Measurements from ENCODE around the gene THBD. TPM values are rescaled to one million over a fixed set of nuclear protein-coding genes. Genes with fewer than 3 reads are reported as not detected.

Gene THBD
- total RNA-seq, 1 donor from 2014 or later = 13.8 TPM

- peaks cover 76% of the 10 kb centered on the region for H3K27me3 ChIP-seq (ENCODE audit: low read depth)
- intact Hi-C loops (cut with micrococcal nuclease) = no loop called here
- peak within 1 kb of the TSS; percentile 54 for H3K4me3 ChIP-seq
- no peaks in the 10 kb centered on the region for H3K36me3 ChIP-seq
- H3K9me3 ChIP-seq (replicated peaks) = no peaks in the 10 kb centered on the region
- TF ChIP-seq, protein P1, sequence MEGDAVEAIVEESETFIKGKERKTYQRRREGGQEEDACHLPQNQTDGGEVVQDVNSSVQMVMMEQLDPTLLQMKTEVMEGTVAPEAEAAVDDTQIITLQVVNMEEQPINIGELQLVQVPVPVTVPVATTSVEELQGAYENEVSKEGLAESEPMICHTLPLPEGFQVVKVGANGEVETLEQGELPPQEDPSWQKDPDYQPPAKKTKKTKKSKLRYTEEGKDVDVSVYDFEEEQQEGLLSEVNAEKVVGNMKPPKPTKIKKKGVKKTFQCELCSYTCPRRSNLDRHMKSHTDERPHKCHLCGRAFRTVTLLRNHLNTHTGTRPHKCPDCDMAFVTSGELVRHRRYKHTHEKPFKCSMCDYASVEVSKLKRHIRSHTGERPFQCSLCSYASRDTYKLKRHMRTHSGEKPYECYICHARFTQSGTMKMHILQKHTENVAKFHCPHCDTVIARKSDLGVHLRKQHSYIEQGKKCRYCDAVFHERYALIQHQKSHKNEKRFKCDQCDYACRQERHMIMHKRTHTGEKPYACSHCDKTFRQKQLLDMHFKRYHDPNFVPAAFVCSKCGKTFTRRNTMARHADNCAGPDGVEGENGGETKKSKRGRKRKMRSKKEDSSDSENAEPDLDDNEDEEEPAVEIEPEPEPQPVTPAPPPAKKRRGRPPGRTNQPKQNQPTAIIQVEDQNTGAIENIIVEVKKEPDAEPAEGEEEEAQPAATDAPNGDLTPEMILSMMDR (IDR thresholded peaks at IDR 0.05; ENCODE audit: borderline replicate concordance) = no peak
- H3K27ac ChIP-seq (replicated peaks) = no peak within 1 kb of the TSS
- peaks cover 27% of the 10 kb centered on the region for H3K4me1 ChIP-seq
- DNase-seq = no peak
Measured at GRCh38 chr20:23034721-23035671, 14.5 kb downstream of the THBD start, which contains the start of gene SSTR4. Gene SSTR4 (plus strand): TSS chr20:23035312. CDS start chr20:23035484, 172 bp downstream.

- intact Hi-C loops (cut with micrococcal nuclease) = no loop called here
- no peaks in the 10 kb centered on the region for H3K36me3 ChIP-seq
- peaks cover 27% of the 10 kb centered on the region for H3K4me1 ChIP-seq
- TF ChIP-seq, protein P1 (IDR thresholded peaks at IDR 0.05; ENCODE audit: borderline replicate concordance) = no peak
- no peak overlapping the region for H3K4me3 ChIP-seq
- peaks cover 76% of the 10 kb centered on the region for H3K27me3 ChIP-seq (ENCODE audit: low read depth)
- no peak for DNase-seq
- H3K27ac ChIP-seq (replicated peaks) = no peak overlapping the region
- H3K9me3 ChIP-seq (replicated peaks) = no peaks in the 10 kb centered on the region
Measured at GRCh38 chr20:23033918-23034317, 15.6 kb downstream of the THBD start.

DNA sequence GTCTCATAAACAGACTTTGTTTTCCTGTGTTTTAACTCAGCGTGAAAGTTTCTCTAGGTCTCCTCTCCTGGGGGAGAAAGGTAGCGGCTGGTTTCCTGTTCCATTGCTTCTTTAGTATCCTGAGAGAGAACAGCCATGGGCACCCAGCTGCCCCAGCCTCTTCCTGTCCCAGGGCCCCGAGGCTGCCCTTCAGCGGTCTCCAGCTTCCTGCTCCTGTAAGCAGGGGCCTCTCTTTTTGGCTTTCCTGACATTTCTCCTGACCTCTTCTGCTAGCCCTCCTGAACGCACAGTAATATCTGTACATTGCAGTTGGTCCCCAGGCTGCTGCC lies 16.8 kb downstream of the THBD start:
- no peaks in the 10 kb centered on the region for H3K9me3 ChIP-seq (replicated peaks)
- no peak for DNase-seq
- H3K4me3 ChIP-seq = no peak overlapping the region
- H3K27me3 ChIP-seq (ENCODE audit: low read depth) = peaks cover 76% of the 10 kb centered on the region
- H3K27ac ChIP-seq (replicated peaks) = no peak overlapping the region
- H3K36me3 ChIP-seq = no peaks in the 10 kb centered on the region
- intact Hi-C loops (cut with micrococcal nuclease) = no loop called here
- TF ChIP-seq, protein P1 (IDR thresholded peaks at IDR 0.05; ENCODE audit: borderline replicate concordance) = no peak
- H3K4me1 ChIP-seq = peaks cover 27% of the 10 kb centered on the region

DNA sequence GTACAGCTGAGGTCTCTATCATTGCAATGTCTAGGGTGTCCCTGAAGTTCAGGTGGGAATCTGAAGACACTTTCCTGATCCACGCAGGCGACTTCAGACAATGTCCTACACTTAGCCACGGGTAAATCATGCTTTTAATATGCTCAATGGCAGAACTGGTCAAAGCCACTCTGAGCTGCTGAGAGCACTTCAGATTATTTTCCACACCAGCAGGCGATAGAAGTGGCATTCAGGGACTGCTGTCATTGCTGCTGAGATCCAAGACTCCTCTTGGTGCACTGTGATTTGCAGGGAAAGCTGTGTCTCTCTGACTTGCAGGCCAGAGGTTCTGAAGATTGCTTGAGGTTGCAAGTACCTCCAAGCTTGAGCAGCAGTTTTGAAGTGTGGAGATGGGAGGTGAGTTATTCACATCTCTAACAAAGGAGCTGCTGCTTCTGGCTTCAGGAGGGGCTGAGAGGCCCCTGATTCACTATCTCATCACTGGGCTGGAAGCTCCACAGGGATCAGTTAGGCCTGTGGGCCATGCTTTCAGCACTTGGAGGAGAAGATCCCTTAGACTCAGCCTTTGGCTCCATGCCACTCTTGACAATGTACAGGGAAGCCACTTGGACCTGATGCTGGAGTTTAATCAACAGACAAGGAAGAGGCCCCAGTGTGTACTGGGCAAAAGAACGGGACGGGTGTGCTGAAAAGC lies 17.3 kb downstream of the THBD start:
- peaks cover 27% of the 10 kb centered on the region for H3K4me1 ChIP-seq
- peaks cover 76% of the 10 kb centered on the region for H3K27me3 ChIP-seq (ENCODE audit: low read depth)
- intact Hi-C loops (cut with micrococcal nuclease) = no loop called here

DNA sequence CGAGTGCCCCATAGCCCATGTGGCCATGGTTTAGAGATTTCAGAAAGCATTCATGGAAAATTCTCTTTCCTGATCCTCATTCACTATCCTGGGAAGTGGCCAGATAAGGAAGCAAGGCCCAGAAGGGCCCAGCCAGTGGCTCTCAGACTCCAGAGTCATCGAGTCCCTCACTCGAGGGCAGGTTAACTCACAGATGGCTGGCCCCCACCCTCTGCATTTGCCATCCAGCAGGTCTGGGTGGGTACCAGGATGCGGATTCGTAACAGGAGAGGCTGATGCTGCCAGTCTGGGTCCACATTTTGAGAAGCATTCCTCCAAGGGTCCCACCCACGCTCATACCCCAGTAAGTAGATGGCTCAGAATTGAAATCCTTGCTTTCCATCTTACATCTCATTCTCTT lies 18.1 kb downstream of the THBD start:
- no peak for DNase-seq
- TF ChIP-seq, protein P1 (IDR thresholded peaks at IDR 0.05; ENCODE audit: borderline replicate concordance) = no peak
- H3K27me3 ChIP-seq (ENCODE audit: low read depth) = peaks cover 76% of the 10 kb centered on the region
- no peak overlapping the region for H3K4me3 ChIP-seq
- H3K36me3 ChIP-seq = no peaks in the 10 kb centered on the region
- H3K4me1 ChIP-seq = peaks cover 27% of the 10 kb centered on the region
- H3K9me3 ChIP-seq (replicated peaks) = no peaks in the 10 kb centered on the region
- H3K27ac ChIP-seq (replicated peaks) = no peak overlapping the region
- intact Hi-C loops (cut with micrococcal nuclease) = no loop called here

More for the DNA sequence above, 17.3 kb downstream of the THBD start:
- Histone ChIP-seq H3K9me3 (replicated peaks) (no peaks in the 10 kb centered on the region), H3K36me3 (no peaks in the 10 kb centered on the region), H3K4me3 (no peak overlapping the region), H3K27ac (replicated peaks) (no peak overlapping the region)
- DNase-seq = no peak
- TF ChIP-seq, protein P1 (IDR thresholded peaks at IDR 0.05; ENCODE audit: borderline replicate concordance) = no peak
